22Rv1 (cell line): ENCODE data around the gene MORC3.

Source experiments
- ZFX ChIP-seq: fragments of 450-650 bp; IDR thresholded peaks from 2 replicates; pipeline ENCODE4 v1.6.1; 2017; ENCODE audit warnings: antibody characterized with exemption, borderline replicate concordance
- TF ChIP-seq, protein P1 (sequence below): fragments of 450-650 bp; IDR thresholded peaks from 2 replicates; pipeline ENCODE4 v1.5.1; 2017; ENCODE audit warnings: mild to moderate bottlenecking

DNA sequence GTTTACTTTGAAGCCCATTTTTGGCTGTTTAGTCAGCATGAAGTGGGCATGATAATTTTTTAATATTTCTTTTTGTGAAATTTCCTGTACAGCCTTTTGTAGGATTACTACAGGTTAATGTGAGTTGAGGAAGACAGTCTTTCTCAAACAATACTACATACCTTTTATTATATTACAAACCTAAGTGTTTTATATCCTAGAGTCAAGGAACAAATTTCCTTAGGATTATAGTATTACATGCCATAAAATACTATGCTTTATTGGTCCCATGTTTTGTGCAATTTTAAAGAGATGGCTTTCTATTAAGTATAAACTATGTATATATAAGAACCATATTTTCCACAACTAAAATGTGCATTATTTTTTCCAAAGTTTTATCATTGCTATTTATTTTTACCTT lies 56.0 kb downstream of the MORC3 start:
- TF ChIP-seq, protein P1, sequence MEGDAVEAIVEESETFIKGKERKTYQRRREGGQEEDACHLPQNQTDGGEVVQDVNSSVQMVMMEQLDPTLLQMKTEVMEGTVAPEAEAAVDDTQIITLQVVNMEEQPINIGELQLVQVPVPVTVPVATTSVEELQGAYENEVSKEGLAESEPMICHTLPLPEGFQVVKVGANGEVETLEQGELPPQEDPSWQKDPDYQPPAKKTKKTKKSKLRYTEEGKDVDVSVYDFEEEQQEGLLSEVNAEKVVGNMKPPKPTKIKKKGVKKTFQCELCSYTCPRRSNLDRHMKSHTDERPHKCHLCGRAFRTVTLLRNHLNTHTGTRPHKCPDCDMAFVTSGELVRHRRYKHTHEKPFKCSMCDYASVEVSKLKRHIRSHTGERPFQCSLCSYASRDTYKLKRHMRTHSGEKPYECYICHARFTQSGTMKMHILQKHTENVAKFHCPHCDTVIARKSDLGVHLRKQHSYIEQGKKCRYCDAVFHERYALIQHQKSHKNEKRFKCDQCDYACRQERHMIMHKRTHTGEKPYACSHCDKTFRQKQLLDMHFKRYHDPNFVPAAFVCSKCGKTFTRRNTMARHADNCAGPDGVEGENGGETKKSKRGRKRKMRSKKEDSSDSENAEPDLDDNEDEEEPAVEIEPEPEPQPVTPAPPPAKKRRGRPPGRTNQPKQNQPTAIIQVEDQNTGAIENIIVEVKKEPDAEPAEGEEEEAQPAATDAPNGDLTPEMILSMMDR, result no peak
- no peak for TF ChIP-seq ZFX
